Activated CD4-positive, alpha-beta T cell treated with anti-CD3 and anti-CD28 coated beads, Interleukin-2, amount 50 U/mL, for 4 hours (primary cell): Measurements from ENCODE around the gene LRCOL1.

Experiments used
- DNase-seq, 2 experiments: peaks; one replicate each; pipeline ENCODE4 v3.0.0-alpha.2; 2020

Gene LRCOL1

DNA sequence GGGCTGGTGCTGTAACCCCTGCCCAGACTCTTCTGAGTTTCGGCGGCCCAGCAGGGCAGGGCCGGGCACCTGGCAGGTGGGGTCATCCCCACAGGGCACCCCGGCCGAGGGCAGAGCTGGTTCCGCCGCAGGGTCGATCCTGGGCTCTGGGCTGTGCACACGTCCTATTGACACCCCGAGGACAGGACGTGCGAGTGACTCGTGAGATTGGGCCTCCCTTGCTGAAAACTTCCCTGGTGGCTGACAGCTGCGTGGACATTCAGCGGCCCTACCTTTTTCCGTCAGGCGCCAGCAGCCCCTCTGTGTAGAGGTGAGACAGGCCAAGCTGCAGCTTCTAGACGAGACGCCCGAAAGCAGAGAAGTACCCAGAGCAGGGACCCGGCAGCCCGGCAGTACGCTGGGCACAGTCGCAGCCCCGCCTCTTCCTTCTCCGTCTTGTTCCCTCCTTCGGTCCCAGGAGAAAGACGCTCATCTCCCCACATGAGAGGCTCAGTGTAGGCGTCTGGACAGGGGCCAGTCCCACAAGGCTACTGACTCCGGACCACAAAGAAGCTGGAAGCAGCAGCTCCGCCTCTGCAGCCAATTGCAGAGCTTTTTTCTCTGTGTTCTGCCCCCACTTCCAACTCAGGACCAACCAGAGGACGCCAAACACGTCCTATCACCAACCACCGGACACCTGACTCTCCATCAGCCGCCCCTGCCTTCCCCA is at the start of gene LRCOL1:
Gene LRCOL1, minus strand, starts transcription at position 532 of the 709 bp plus-strand sequence. CDS start 4,331 bp downstream, outside the sequence.
- no peak for DNase-seq

DNA sequence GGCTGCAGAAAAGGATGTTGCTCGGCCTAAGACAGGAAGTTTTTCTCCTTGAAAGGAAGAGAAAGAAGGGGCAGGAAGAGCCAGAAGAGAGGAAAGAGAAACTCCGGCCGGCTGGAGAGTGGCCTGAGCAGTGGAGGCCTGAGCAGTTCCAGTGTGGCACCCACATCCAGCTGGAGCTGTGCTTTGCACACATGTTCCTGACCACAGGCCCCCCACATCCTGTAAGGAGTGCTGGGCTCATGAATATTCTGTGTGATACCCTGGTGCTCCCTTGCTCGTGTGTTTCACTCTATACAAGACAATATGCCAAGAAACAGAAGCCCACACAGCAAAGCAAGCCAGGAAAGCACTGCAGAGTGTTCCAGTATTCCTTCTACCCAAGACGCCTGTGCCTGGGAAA is 49.7 kb upstream of the LRCOL1 start:
- DNase-seq: no peak

DNA sequence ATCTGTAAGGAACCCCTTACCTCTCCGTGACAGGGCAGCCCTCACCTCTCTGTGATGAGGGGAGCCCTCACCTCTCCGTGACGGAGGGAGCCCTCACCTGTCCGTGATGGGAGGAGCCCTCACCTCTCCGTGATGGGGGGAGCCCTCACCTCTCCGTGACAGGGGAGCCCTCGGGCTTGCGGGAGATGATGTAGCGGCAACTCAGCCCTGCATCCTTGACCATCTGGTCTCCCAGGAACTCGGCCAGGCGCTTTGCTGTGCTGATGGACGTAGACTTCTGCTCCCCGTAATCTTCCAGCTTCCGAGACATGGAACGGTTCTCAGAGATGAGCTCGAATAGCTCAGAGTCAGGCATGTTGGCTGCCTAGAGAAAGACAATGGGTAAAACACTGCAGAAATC is 48.8 kb upstream of the LRCOL1 start:
- DNase-seq: no peak

DNA sequence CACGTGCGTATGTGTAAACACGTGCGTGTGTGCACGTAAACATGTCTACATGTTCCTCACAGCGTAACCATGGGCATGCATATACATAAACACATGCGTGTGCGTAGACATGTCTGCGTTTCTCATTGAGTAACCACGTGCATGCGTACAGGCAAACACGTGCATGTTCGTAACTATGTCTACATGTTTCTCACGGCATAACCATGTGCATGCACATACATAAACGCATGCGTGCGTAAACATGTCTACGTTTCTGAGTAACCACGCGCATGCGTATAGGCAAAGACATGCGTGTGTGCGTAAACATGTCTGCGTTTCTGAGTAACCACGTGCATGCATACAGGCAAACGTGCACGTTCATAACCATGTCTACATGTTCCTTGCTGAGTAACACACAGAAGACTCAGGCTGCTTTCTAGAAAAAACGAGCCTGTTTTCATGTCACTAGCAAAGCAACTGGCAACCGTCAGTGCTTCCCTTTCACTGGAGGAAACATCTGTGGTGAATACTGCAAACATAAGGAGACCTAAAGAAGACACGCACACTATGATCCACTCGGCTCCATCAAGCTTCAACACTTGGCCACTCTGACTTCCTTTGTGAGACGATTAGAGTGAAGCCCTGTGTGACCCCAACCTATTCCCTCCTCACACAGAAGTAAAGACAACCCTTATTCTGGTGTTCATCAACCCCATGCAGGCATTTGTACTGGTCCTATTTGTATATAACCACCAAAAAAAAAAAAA is 47.9 kb upstream of the LRCOL1 start:
- DNase-seq: no peak

DNA sequence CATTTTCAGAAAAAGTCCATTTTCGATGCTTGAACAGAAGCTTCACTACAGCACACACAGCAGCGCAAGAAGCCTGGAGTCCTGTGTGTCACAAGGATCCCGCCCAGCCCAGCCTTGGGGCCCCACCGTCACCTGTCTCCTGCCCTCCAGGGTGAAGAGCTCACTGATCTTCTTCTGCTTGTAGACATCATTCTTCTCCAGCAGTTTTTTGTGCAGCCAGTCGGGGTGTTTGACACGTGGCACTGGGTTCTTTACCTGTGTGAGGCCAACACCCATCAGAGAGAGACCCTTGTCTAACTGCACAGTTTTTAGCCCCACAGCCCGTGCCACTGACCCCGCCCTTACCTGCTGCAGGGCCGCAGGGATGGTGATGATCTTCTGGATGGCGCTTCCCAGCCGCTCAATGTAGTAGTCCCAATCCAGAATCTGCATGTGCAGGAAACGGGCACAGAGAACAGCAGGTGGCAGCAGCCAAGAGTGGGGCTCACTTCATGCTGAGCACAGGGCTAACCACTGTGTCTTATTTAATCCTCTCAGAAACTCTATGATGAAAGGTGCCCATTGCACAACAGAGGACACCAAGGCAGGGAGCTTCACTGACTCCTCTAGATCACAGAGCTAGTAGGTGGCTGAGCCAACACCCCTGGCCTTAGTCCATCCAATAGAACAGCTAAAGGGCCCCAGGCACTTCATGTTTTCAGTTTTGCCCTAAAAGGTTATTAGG is 46.8 kb upstream of the LRCOL1 start:
- no peak for DNase-seq

DNA sequence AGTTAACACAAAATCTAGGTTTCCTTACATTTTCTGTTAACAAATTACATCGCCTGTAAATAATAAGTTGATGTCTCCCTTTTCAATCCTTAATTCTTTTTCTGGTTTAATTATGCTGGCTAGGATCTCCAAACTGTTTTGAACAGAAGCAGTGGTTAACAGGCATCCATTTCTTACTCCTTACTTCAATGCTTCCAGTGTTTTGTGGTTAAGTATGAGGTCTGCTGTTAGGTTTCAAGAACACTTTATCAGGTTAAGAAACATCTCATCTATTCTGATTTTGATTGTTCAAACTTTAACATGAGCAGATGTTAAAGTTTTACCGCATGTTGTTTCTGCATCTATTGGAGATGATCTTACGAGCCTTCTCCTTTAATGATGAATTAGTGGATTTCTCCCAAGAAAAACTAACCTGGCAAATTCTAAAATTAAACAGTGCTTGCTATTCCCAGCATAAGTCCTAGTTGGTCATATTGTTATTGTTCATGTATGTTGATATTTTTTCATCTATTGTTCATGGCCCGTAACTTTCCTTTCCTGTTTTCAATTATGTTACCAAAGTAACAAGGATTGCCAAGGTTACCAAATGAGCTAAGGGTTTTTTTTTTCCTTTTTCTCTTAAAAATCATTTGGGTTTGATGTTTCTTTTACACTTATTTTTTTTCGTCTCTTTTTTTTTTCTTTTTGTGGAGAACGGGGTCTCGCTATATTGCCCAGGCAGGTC is 43.3 kb upstream of the LRCOL1 start:
- no peak for DNase-seq

DNA sequence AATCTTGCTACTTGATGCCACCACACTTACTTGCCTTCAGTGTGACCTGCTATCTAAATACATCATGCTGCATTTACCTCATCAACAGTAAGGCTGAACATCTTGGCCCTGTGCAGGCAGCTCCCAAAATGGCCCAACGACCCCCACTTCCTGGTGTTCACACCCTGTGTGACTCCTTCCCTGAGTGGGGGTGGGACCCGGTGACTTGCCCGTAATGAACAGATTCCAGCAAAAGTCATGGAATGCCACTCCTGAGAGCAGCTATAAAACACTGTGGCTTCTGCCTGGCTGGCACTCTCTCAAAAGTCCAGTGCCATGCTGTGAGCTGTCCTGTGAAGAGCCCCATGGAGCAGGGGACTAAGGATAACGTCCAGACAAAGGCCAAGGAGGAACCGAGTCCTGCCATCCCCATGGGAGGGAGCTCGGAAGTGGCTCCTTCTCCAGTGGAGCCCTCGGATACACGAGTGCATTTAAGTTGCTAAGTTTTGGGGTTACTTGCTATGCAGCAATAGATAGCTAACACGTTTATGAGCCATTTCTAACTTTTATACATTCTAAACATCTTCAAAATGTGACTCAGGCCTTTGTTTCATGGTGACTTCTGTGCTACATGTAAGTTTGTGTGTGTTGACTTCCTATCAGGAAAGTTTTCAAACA is 41.2 kb upstream of the LRCOL1 start:
- no peak for DNase-seq

DNA sequence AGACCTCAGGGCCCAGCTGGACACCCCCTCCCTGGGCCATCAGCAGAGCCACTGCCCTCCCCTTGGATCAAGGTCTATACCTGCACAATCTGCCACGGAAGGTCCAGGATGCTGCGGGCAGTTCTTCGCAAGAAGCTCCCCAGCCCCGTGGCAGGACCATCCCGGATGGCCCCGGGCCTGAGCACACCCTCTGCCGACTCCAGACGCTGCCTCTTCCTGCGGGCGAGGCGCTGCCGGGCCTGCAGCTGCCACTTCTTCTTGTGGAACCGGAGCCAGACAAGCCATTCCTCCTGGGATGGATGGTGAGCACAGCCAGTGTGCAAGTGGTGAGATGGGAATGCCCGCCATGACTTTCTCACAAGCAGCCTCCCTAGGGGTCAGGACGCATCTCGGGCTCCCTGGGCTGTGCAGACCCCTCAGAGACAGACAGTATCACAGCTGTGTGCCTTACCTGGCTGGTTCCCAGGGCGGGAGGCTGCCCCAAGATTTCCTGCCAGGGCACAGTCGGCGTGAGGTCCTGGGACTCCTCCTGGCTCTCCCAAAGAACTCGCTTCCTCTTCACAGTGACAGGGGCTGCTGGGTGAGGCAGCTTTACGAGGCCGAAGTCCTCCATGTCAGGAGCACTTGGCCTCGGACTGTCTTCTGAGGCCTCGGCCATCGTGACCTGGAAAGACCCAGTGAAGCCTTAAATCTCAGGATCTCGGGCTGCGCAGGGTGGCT is 39.0 kb upstream of the LRCOL1 start:
- no peak for DNase-seq

DNA sequence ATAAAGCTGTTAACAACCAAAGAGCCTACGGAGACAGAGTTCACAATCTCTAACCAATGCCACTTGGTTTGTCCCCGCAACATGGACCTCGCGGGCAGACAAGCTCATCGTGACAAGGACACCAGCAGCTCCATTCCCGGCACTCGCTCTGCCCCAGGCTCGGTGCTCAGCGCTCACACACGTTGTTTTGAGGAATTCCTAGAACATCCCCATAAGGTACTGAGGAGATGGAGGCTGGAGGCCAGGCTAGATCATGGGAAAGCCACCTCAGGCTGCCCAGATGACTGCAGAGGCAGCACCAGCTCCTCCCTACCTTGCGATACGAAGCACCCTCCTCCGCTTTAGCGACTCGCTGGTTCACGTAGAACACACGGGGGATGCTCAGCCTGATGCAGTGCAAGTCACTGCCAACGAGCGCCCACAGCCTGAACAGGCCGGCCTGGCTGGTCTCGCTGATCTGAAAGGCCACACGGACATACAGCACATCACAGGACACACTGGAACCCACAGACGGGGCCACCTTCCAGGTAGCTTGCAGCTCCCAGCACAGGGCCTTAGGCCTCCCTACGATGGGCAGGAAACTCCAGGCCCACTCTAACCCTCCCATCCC is 38.3 kb upstream of the LRCOL1 start:
- no peak for DNase-seq

DNA sequence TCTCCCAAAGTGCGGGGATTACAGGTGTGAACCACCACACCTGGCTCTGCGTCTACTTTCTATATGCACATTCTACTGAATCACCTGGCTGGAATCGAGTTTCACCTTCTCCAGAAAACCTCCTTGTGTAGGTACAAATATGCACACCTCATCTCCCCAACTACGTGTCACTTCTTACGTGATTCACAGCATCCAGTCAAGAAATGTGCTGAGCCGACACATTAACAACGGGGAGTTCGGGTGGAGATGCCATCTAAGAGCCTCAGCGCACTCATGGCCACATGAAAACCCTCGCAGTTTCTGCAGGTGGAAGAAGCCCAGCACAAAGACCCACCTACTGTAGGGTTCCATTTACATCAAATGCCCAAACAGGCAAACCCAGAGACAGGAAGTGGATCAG is 37.5 kb upstream of the LRCOL1 start:
- DNase-seq: no peak

DNA sequence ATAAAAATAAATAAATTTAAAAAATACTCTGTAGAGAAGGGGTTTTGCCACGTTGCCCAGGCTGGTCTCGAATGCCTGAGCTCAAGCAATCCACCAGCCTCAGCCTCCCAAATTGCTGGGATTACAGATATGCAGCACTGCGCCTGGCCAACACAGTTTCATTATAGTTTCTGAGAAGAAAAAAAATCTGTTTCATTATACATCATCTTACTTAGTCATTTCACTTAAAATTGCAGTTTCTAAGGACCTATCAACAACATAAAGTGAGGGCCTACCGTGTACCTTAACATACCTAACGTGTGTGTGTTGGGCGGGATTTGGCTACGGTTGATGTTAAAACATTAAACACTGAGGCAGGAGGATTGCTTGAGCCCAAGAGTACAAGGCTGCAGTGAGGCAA is 36.5 kb upstream of the LRCOL1 start:
- no peak for DNase-seq

DNA sequence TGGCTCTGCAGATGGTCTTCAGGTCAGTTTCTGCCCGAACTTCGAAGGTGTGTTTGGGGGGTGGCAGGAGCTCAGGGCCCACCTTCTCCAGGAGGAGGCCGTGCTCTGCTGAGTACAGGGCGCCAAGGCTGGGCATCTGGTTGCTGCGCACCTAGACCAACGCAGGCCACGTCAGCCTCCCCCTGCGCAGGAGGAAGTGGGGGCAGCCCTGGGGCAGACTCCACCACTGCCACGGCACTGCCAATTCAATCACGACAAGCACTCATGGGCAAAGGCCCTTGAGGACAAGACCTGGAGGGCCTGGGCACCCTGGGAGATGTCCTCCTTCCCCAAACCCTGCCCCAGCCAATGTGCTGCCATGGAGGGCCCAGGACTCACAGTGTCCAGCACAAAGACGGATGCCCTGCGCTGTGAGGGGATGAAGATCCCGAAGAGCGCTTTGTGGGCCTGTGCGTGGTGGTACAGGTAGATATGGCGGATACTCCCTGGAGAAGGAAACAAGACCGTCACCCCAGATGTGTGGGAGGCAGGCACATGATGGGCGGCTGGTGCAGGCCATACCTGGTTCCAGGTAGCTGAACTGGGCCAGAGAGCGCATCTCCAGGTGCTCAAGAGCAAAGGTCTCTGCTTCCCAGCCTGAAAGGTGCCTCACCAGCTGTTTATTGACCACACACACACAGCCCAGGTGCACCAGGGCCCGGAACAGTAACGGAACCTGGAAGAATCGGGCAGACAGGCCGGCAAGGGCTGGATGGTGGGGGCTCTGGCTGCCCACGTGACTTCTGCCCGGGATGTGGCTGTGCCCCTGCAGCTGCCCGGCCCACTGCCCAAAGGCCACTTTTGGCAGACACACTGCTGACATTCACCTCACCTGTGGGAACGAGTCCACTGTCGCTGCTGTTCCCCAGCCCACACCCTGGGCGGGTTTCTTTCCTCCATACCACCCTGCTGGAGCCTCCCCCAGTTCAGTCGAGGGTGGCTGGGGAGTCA is 32.8 kb upstream of the LRCOL1 start:
- DNase-seq: no peak

DNA sequence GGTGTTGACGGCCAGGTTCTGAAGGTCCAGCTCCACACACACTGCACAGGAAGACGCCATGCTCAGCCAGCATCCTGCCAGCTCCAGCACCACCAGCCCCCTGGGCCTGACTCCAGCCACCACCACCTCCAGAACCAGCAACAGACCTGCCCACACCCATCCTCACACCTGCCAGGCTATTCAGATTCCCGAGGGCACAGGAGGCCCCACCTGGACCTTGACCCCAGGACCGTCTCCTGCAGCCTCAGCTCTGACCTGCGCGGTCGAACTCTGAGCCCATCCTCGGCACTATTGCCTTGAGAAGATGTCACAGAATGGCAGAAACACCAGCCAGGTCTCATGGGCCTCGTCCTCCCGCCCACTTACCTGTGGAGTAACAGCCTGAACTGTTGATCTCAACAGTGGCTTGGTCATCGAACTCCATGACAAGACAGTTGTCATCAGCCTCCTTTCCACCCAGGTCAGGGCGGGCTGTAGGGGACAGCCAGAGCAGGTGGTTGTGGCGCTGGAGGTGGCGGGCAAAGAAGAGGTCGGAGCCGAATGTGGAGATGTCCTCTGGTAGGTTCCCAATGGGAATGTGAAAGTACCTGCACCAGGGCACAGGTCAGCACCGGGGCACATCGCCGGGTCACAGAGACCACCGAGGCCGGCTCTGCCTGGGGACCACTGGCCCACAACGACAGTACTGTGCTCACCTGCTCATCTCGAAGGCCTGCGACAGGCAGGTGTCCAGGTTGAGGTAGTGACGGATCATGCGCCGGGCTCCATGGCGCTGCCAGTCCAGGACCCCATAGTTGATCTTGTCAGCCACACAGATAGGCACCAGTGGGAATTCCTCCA is 31.6 kb upstream of the LRCOL1 start:
- DNase-seq: no peak

DNA sequence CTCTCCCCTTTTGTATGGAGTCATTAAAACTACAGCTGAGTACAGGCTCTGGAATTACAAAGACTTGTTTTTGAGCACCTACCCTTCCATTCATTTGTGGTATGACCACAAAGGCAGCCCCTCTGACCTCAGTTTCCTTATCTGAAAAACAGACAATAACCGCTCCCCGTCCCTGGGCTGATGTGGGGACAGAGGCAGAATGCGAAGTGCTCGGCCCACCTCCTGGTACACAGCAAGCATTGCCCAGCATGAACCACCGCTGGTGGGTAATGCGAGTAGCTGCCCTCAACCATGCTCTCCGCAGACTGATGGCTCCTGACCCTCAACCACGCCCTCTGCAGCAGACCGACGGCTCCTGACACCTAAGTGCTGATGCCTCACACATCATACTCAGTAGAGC is 30.6 kb upstream of the LRCOL1 start:
- DNase-seq: no peak

DNA sequence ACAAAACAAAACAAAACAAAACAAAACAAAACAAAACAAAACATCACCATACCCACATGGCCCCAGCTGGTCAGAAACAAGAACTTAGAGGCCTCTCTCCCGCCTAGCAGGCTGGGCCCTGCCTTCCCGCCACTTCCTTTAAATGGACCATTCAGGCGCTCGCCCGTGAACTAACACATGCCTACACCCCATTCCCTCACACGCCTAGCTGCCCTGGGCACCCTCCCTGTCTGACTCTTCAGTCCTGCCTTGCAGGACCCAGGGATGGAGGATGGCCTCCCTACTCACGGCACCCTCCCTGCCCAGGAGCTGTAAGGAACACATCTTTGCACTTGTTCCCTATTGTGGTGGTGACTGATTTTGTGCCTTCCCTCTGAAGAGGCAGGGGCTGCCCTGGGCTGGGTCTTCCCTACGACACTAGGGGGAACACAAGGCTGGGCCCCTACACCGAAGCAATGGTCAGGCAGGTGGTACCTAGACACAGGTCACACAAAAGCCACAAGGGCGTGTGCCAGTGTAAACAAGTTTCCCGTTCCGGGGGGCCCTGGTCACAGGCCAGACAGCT is 29.7 kb upstream of the LRCOL1 start:
- no peak for DNase-seq

DNA sequence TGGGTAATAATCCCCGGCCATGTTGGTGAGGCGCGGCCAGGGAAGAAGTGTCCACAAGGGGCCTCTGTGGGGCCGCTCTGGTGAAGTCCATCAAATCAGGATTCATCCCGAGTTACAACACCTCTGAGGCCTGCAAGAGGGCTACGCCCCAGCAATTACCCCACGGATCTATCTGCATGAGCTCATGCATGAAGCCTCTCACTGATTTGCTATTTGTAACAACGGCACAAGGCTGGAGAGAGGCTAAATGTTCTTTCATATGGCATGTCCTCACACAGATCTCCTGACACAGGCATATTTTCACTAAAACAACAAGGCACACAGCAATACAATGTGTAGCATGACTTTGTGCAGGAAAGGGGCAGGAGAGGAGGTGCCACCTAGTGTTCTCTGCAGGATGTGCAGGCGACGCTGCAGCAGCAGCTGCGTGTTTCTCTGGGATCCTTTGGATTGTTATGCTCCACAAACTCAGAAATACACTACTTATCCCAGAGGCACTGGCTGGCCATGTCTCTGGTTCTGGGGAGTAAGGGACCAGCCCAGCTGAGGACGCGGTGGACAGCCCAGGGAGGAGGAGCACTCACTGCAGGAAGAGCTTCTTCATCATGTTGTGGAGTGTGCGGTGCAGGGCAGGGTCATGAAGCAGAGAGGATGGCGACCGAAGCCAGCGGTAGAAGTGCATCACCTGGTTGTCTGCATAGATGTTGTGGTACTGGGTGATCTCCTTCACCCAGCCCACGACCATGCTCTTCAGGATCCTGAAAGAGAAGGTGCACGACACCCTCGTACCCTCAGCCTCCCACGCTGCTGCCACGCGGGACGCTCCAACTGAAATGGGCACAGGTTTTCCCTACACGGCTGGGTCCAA is 28.4 kb upstream of the LRCOL1 start:
- DNase-seq: no peak

DNA sequence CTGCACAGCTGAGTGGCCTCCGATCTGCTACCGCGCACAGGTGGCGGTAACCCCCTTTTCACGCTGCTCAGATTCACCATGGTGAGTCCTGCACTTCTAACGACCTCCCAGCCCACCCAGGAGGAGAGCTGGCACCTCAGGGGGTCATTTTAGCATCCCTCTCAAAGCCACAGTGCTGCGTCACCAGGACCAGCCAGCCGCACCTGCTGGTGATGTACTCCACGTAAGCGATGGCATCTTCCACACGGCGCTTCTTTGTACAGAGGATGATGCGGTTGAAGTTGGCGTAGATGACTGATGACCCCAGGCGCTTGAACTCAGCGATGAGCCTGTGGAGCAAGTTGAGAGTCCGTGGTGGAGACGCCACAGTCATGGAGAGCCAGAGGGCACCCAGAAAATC is 27.4 kb upstream of the LRCOL1 start:
- DNase-seq: no peak
